ENCODE data around the gene ARHGAP24. TPM values are rescaled to one million over a fixed set of nuclear protein-coding genes. Genes with fewer than 3 reads are reported as not detected.

ARHGAP24 gene
- total RNA-seq, 1 experiment from 2014 or later, result 1.3 TPM

DNA sequence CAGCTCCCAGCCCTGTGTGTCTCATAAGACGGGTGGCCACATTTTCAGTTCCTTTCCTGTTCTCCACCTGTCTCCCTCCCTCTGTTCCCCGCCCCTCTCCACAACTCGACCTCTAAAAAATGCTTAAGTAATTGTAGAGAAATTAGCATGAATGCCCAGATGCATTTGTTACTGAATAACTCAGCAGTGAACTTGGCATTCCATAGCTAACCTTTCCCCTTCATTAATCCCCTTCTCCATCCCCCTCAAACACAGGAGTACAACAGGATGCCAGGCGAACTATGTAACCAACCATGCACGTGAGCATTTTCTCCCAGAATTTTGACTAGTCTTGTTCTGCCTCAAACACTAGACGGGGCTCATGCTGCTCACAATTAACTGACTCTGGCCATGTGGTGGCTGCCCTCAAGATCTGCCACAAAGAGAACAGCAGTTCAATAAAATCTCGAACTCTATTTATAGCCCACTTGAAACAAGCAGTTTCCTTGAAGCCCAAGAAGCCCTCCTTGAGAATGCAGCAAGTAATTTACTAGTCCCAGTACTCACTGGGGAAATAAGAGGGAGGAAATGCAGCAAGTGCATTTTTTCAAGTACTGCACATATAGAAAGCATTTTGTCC lies 351.2 kb downstream of the ARHGAP24 start (continued):
- TF ChIP-seq, protein P1, sequence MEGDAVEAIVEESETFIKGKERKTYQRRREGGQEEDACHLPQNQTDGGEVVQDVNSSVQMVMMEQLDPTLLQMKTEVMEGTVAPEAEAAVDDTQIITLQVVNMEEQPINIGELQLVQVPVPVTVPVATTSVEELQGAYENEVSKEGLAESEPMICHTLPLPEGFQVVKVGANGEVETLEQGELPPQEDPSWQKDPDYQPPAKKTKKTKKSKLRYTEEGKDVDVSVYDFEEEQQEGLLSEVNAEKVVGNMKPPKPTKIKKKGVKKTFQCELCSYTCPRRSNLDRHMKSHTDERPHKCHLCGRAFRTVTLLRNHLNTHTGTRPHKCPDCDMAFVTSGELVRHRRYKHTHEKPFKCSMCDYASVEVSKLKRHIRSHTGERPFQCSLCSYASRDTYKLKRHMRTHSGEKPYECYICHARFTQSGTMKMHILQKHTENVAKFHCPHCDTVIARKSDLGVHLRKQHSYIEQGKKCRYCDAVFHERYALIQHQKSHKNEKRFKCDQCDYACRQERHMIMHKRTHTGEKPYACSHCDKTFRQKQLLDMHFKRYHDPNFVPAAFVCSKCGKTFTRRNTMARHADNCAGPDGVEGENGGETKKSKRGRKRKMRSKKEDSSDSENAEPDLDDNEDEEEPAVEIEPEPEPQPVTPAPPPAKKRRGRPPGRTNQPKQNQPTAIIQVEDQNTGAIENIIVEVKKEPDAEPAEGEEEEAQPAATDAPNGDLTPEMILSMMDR (IDR thresholded peaks at IDR 0.05 in 2 of 3, conservative IDR thresholded peaks at IDR 0.05 in 1 of 3; ENCODE audit: borderline replicate concordance in 1 of 3, insufficient read depth in 1 of 3, low read depth in 2 of 3, low read length in 2 of 3), result peak; percentile 11 to 15 (median 12); a peak in 1 of 6 replicates
- TF ChIP-seq POLR2AphosphoS5 (IDR thresholded peaks at IDR 0.05; ENCODE audit: low read depth, low read length) (no peak), JUND (IDR thresholded peaks at IDR 0.05) (no peak), ELF1 (IDR thresholded peaks at IDR 0.05; ENCODE audit: borderline replicate concordance, low read depth) (no peak), RAD21 (IDR thresholded peaks at IDR 0.05; ENCODE audit: low read depth) (peak; percentile 29; the same call in 1 of the 2 replicates)

DNA sequence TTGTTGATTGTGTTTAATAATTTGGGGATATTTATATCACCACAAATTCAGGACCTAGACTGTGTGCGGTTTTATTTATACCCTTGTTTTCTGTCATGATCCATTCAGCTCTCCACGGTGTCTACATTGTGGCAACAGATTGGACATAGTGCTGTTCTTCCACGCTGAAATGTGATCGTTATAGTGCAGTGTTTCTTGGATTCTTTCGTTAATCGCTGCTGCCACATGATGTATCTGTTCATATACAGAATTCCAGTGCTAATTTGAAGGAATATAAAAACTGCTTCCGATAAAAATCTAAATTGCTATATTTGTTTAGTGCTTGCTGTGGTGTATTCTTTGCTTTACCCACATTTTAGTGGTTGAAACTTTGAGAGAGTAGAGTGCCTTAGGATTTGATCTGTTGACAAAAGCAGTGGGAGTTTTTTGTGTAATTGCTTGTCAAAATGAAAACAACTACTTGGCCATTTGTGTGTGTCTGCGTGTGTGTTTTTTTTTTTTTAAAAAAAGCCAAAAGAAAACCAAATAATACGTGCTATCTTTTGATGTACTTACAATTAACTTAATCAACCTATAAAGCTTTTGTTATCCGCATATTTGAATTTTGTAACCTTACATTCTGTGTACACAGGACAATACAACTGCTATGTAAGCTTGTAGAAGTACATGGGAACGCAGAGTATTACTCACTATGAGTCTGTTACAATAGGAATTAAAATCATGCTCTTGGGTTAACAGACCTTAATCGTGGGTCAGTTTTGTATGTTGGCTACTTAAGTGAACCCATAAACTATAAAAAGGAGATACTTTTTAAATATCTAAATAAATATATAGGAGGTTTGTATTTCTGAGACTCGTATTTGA lies 353.3 kb downstream of the ARHGAP24 start:
- Histone ChIP-seq H3K4me3 (replicated peaks in 1 of 2; ENCODE audit: low read depth in 1 of 2, low read length in 2 of 2) (no peak overlapping the region), H3K36me3 (ENCODE audit: control insufficient read depth in 1 of 2, insufficient read depth in 2 of 2, low read length in 2 of 2) (no peaks in the 10 kb centered on the region), H3K9me3 (ENCODE audit: control insufficient read depth in 1 of 2, insufficient read depth in 1 of 2, low read depth in 1 of 2, low read length in 2 of 2) (no peaks in the 10 kb centered on the region), H3K9ac (ENCODE audit: low read length) (no peak overlapping the region), H3K4me2 (ENCODE audit: low read length) (0 out of 2 replicates have a peak overlapping the region, but pooled peaks have one; percentile 18), H3K79me2 (ENCODE audit: insufficient read depth, low read length) (no peaks in the 10 kb centered on the region), H3K9me2 (ENCODE audit: insufficient read depth) (no peaks in the 10 kb centered on the region), H3K27me3 (ENCODE audit: insufficient read depth, low read length) (no peaks in the 10 kb centered on the region), H3K4me1 (ENCODE audit: control insufficient read depth in 1 of 2, insufficient read depth in 2 of 2, low read length in 2 of 2) (peaks cover 0 to 7% of the 10 kb centered on the region in 2 experiments; a peak in 3 of 4 replicates), H3K27ac (ENCODE audit: low read depth, low read length) (no peak overlapping the region), H2AFZ (ENCODE audit: low read depth, low read length, poor library complexity, severe bottlenecking) (no peak overlapping the region), H4K20me1 (ENCODE audit: insufficient read depth) (no peaks in the 10 kb centered on the region)
- intact Hi-C loops (cut with micrococcal nuclease), result no loop called here
- TF ChIP-seq ZFX (IDR thresholded peaks at IDR 0.05) (no peak), EGR1 (IDR thresholded peaks at IDR 0.05; ENCODE audit: low read depth) (no peak), SIN3A (IDR thresholded peaks at IDR 0.05; ENCODE audit: low read depth) (no peak), FOSL1 (IDR thresholded peaks at IDR 0.05; ENCODE audit: low read depth) (no peak), POLR2A (IDR thresholded peaks at IDR 0.05; ENCODE audit: borderline replicate concordance, extremely low read depth, insufficient read depth, insufficient read length) (no peak), SP1 (IDR thresholded peaks at IDR 0.05; ENCODE audit: low read depth) (no peak), TCF7L2 (IDR thresholded peaks at IDR 0.05; ENCODE audit: borderline replicate concordance, extremely low read depth, insufficient read depth, insufficient read length) (no peak), EZH2phosphoT487 (IDR thresholded peaks at IDR 0.05; ENCODE audit: borderline replicate concordance) (no peak), POLR2AphosphoS5 (IDR thresholded peaks at IDR 0.05; ENCODE audit: low read depth, low read length) (no peak), CEBPB (IDR thresholded peaks at IDR 0.05; ENCODE audit: low read depth) (no peak), RAD21 (IDR thresholded peaks at IDR 0.05; ENCODE audit: low read depth) (no peak), JUND (IDR thresholded peaks at IDR 0.05) (no peak)
- TF ChIP-seq, protein P2, sequence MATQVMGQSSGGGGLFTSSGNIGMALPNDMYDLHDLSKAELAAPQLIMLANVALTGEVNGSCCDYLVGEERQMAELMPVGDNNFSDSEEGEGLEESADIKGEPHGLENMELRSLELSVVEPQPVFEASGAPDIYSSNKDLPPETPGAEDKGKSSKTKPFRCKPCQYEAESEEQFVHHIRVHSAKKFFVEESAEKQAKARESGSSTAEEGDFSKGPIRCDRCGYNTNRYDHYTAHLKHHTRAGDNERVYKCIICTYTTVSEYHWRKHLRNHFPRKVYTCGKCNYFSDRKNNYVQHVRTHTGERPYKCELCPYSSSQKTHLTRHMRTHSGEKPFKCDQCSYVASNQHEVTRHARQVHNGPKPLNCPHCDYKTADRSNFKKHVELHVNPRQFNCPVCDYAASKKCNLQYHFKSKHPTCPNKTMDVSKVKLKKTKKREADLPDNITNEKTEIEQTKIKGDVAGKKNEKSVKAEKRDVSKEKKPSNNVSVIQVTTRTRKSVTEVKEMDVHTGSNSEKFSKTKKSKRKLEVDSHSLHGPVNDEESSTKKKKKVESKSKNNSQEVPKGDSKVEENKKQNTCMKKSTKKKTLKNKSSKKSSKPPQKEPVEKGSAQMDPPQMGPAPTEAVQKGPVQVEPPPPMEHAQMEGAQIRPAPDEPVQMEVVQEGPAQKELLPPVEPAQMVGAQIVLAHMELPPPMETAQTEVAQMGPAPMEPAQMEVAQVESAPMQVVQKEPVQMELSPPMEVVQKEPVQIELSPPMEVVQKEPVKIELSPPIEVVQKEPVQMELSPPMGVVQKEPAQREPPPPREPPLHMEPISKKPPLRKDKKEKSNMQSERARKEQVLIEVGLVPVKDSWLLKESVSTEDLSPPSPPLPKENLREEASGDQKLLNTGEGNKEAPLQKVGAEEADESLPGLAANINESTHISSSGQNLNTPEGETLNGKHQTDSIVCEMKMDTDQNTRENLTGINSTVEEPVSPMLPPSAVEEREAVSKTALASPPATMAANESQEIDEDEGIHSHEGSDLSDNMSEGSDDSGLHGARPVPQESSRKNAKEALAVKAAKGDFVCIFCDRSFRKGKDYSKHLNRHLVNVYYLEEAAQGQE (IDR thresholded peaks at IDR 0.05; ENCODE audit: low read depth), result no peak
- DNase-seq (ENCODE audit: low read depth, low spot score) (no peak), ATAC-seq (no peak)
- CTCF ChIA-PET, result interaction anchor here (1.2 kb wide), 1 partner anchor 31 kb away, joined by 3 read pairs; no protein-coding TSS in a partner anchor
- POLR2A ChIA-PET, result interaction anchor here (1.1 kb wide), 1 partner anchor 31 kb away, joined by 3 read pairs; no protein-coding TSS in a partner anchor
- RAD21 ChIA-PET (ENCODE audit: low non-redundant PET in 1 of 2, low total read pairs in 2 of 2, uncharacterized antibody in 2 of 2, unreplicated experiment in 2 of 2), result no interaction called here
- BruUV-seq (replicated peaks), result no TSS peak
